Activated CD4-positive, alpha-beta T cell treated with anti-CD3 and anti-CD28 coated beads for 36 hours (primary cell): ENCODE measurements around the gene SLC16A11. TPM values are rescaled to one million over a fixed set of nuclear protein-coding genes. Genes with fewer than 3 reads are reported as not detected.
A peak's percentile ranks its signal among the peaks of the same experiment; 100 is the strongest.

Experiments used
- ATAC-seq: fragments of 200-7000 bp; cut with Tn5 transposase; one replicate; pipeline ENCODE4 v1.10.0; 2021; ENCODE audit warnings: mild to moderate bottlenecking, moderate library complexity
- CTCF ChIA-PET: fragments of 350-600 bp; sonication (Branson Sonifier 250); formaldehyde crosslinking; loops from one replicate; lab custom pipeline; 2021; ENCODE audit warnings: antibody characterized with exemption; lab: Charles Lee
- POLR2A ChIA-PET: fragments of 350-600 bp; sonication (Branson Sonifier 250); formaldehyde crosslinking; loops from one replicate; lab custom pipeline; 2021; ENCODE audit warnings: antibody characterized with exemption, inconsistent platforms; lab: Charles Lee
- DNase-seq: peaks from one replicate; pipeline ENCODE4 v3.0.0-alpha.2; 2020
- H3K27ac Mint-ChIP-seq: one replicate; pipeline ENCODE4 v1.8.0; 2021; ENCODE audit warnings: mixed read lengths
- H3K27me3 Mint-ChIP-seq: one replicate; pipeline ENCODE4 v1.8.0; 2021; ENCODE audit warnings: mixed read lengths
- H3K36me3 Mint-ChIP-seq: one replicate; pipeline ENCODE4 v1.8.0; 2021; ENCODE audit warnings: low read depth, mixed read lengths
- H3K4me1 Mint-ChIP-seq: one replicate; pipeline ENCODE4 v1.8.0; 2021; ENCODE audit warnings: mixed read lengths
- H3K4me3 Mint-ChIP-seq: one replicate; pipeline ENCODE4 v1.8.0; 2021; ENCODE audit warnings: mild to moderate bottlenecking, moderate library complexity, mixed read lengths
- H3K9me3 Mint-ChIP-seq: one replicate; pipeline ENCODE4 v1.8.0; 2021; ENCODE audit warnings: low read depth, mixed read lengths
- intact Hi-C, 2 experiments: fragments of 100-400 bp; cut with DNase I in 1 of 2; cut with micrococcal nuclease in 1 of 2; formaldehyde crosslinking; loops; one replicate each; pipeline versions ENCODE4 v1.14.2 to v1.15.1; 2022 to 2024; cut with DNase I, micrococcal nuclease
- total RNA-seq, 2 experiments: library from RNA; stranded (reverse); gene quantifications; one replicate each; pipeline ENCODE4 v1.2.3, GENCODE V29; 2021

SLC16A11 gene
- total RNA-seq, 2 experiments from 2014 or later: 1.2 to 1.5 TPM

- ChIA-PET CTCF (interaction anchor here (0.6 to 7.4 kb wide), 9 partner anchors 16 to 163 kb away, joined by 3 to 157 read pairs (median 14); partner anchors contain the start of gene BCL6B), POLR2A (no interaction called here)
- Mint-ChIP-seq H3K27me3 (no peaks in the 10 kb centered on the region), H3K4me1 (peaks cover 31% of the 10 kb centered on the region), H3K9me3 (no peaks in the 10 kb centered on the region), H3K4me3 (no peak overlapping the region), H3K27ac (no peak overlapping the region), H3K36me3 (peaks cover 20% of the 10 kb centered on the region)
- ATAC-seq (no peak), DNase-seq (no peak)
- intact Hi-C loops: loop anchor here (1.0 to 5.0 kb wide), 2 partner anchors 33 to 91 kb away; no protein-coding TSS in a partner anchor
Measured at GRCh38 chr17:7005716-7006115, 38.2 kb downstream of the SLC16A11 start.

DNA sequence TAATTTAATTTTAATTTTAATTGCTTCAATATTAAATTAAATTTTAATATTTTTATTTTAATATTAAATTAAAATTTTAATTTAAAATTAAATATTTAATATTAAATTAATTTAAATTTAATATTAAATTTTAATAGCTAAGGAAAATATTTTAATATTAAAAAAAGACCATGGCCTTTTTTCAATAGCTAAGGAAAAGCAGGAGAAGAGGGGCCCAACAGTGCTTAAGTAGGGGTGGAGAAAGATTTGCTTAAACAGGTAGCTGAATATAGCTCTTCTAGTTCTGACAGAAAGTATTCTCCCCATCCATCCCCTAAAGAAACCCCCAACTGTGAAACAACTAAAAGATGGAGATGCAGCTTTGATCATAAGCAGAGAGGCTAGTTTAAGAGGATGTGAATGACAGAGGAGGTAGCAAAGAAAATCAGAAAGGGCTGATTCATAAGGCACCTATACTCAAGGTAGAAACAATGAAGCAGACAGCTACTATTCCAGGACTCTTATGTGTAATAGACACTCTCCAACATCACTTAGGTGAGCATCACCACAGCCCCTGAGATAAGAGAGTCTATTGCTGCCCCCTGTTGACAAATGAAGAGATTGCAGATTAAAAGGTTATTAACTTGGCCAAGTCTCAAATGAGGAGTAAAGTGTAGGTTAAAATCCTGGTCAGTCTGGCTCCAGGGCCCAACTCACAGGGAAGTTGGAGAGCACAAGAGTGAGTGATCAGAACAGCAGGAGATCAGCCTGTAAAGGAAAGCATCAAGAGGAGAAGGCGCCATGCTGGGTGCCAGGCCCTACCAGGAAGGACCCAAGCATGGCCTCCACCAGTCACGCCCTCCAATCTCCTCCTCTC lies 39.3 kb downstream of the SLC16A11 start:
- Mint-ChIP-seq H3K4me3 (no peak overlapping the region), H3K9me3 (no peaks in the 10 kb centered on the region), H3K27ac (no peak overlapping the region), H3K36me3 (peaks cover 25% of the 10 kb centered on the region), H3K27me3 (no peaks in the 10 kb centered on the region), H3K4me1 (peaks cover 20% of the 10 kb centered on the region)
- POLR2A ChIA-PET: interaction anchor here (0.5 to 0.8 kb wide), 3 partner anchors 31 to 681 kb away, joined by 4 to 6 read pairs (median 4); partner anchors contain the start of gene SLC16A13
- CTCF ChIA-PET: interaction anchor here (0.6 to 7.4 kb wide), 50 partner anchors 8 to 376 kb away, joined by 3 to 157 read pairs (median 4); partner anchors contain the start of genes ALOX12, BCL6B, RNASEK and SLC16A13
- ATAC-seq: peak; percentile 99
- intact Hi-C loops: loop anchor here (1.0 to 5.0 kb wide), 5 partner anchors 32 to 338 kb away; no protein-coding TSS in a partner anchor
- DNase-seq: peak; percentile 37

GRCh38 chr17:7003745-7004144 lies 40.1 kb downstream of the SLC16A11 start:
- H3K27me3 Mint-ChIP-seq: no peaks in the 10 kb centered on the region
- intact Hi-C loops: loop anchor here (1.0 kb wide), 3 partner anchors 90 to 337 kb away; no protein-coding TSS in a partner anchor
- peaks cover 23% of the 10 kb centered on the region for H3K36me3 Mint-ChIP-seq
- ATAC-seq: no peak
- H3K9me3 Mint-ChIP-seq: no peaks in the 10 kb centered on the region
- ChIA-PET CTCF (interaction anchor here (0.6 to 7.4 kb wide), 32 partner anchors 8 to 362 kb away, joined by 3 to 157 read pairs (median 6); partner anchors contain the start of genes ALOX12, BCL6B, RNASEK and SLC16A13), POLR2A (no interaction called here)
- no peak overlapping the region for H3K4me3 Mint-ChIP-seq
- no peak overlapping the region for H3K27ac Mint-ChIP-seq
- peaks cover 12% of the 10 kb centered on the region for H3K4me1 Mint-ChIP-seq
- no peak for DNase-seq

DNA sequence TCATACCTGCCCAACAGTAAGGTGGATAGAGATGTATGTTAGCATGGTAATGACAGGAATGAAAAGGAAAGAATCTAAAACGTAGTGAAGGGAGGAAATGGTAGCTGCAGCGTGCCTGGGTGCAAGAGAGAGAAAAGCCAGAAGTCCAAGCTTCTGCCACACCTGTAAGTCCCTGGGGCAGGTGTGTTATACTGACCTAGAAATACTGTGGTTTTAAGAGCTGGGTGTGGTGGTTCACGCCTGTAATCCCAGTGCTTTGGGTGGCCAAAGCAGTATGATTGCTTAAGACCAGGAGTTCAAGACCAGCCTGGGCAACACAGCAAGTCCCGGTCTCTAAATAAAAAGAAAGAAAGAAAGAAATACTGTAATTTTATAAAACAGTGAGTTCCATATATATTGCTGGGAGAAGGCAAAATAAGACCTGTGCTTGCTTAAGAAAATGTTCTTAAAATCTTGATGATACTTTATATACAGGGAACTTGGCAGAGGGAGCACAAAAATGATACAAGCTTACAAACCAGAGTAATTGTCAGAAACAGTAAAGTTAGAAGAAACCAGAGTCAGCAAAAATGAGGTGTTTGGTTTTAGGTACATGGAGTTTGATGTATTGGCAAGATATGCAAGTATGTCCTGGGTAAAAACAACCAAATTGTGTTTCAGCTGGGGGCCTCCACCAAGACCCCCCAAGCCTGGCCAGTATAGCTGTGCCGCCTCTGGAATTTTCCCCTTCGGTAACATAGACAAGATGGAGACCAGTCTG lies 41.4 kb downstream of the SLC16A11 start:
- no peak overlapping the region for H3K4me3 Mint-ChIP-seq
- ChIA-PET CTCF (interaction anchor here (0.5 to 7.4 kb wide), 11 partner anchors 9 to 159 kb away, joined by 3 to 157 read pairs (median 4); partner anchors contain the start of gene RNASEK), POLR2A (no interaction called here)
- H3K27ac Mint-ChIP-seq: no peak overlapping the region
- no peaks in the 10 kb centered on the region for H3K27me3 Mint-ChIP-seq
- no peaks in the 10 kb centered on the region for H3K9me3 Mint-ChIP-seq
- no peak for ATAC-seq
- peaks cover 31% of the 10 kb centered on the region for H3K36me3 Mint-ChIP-seq
- DNase-seq: no peak
- intact Hi-C loops: no loop called here
- H3K4me1 Mint-ChIP-seq: peaks cover 8% of the 10 kb centered on the region

DNA sequence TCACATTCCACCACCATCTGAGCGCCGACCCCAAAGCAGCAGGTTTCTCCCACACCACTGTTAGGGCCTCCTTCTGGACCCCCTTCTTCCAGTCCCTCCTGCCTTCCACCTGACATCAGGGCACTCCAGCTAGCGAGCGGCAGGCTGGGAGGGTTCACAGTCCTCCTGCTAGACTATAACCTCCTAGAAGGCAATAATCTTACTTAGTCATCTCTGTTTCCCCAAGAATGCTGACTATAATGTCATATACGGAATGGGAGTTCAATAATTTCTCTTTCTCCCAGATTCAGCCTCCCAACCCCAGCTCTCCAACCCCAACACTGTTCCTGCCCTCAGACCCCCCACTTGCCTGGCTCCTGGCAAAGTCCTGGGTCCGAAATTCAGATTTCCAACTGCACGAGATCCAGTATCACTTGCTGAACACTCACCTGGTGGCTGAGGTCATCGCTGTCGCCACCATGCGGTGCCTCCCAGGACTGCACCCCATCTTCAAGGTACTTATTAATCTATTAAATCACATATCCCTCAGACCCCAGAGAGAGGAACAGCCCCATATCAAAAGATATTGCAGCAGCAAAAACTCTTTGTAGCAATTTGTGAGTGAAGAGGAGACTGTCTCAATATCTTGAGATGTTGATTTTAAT lies 42.5 kb downstream of the SLC16A11 start:
- H3K9me3 Mint-ChIP-seq: no peaks in the 10 kb centered on the region
- ATAC-seq (no peak), DNase-seq (peak; percentile 70)
- ChIA-PET CTCF (interaction anchor here (0.5 to 7.4 kb wide), 7 partner anchors 11 to 158 kb away, joined by 3 to 157 read pairs (median 3); no protein-coding TSS in a partner anchor), POLR2A (no interaction called here)
- peak overlapping the region; percentile 35 for H3K27ac Mint-ChIP-seq
- intact Hi-C loops: no loop called here
- no peaks in the 10 kb centered on the region for H3K27me3 Mint-ChIP-seq
- H3K4me1 Mint-ChIP-seq: peaks cover 6% of the 10 kb centered on the region
- no peak overlapping the region for H3K4me3 Mint-ChIP-seq
- H3K36me3 Mint-ChIP-seq: peaks cover 36% of the 10 kb centered on the region

DNA sequence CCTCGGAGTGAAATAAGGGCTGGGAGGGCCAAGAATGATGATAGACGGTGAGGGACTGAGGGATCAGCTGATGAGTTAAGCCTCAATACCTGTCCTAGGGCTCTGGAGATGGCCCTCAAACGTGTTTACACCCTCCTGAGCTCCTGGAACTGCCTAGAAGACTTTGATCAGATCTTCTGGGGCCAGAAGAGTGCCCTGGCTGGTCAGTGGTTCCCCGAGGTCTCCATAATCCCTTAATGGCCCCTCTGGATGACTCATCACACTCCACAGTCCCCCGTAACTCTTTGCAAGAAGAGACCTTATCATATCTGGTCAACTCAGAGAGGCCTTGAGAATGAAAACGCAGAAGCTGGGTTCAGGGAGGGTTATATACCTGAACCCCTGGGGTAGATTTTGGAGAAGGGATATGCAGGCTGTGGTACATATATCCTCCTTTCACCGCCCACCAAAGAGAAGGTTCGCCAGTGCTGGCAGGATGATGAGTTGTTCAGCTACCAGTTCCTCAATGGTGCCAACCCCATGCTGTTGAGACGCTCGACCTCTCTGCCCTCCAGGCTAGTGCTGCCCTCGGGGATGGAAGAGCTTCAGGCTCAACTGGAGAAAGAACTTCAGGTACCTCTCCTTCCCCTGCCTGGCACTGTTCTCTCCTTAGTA lies 44.9 kb downstream of the SLC16A11 start:
- DNase-seq: no peak
- peaks cover 32% of the 10 kb centered on the region for H3K36me3 Mint-ChIP-seq

GRCh38 chr17:6997171-6997570 lies 46.7 kb downstream of the SLC16A11 start:
- H3K9me3 Mint-ChIP-seq: no peaks in the 10 kb centered on the region
- no peaks in the 10 kb centered on the region for H3K27me3 Mint-ChIP-seq
- H3K4me1 Mint-ChIP-seq: no peaks in the 10 kb centered on the region
- H3K4me3 Mint-ChIP-seq: no peak overlapping the region
- DNase-seq: no peak
- ChIA-PET POLR2A (no interaction called here), CTCF (interaction anchor here (0.7 kb wide), 1 partner anchor 174 kb away, joined by 3 read pairs; no protein-coding TSS in a partner anchor)
- H3K27ac Mint-ChIP-seq: no peak overlapping the region
- peaks cover 29% of the 10 kb centered on the region for H3K36me3 Mint-ChIP-seq
- ATAC-seq: no peak
- intact Hi-C loops: no loop called here

More for the DNA sequence above, 44.9 kb downstream of the SLC16A11 start:
- ATAC-seq: no peak
- Mint-ChIP-seq H3K27ac (no peak overlapping the region), H3K27me3 (no peaks in the 10 kb centered on the region), H3K4me1 (no peaks in the 10 kb centered on the region), H3K4me3 (no peak overlapping the region), H3K9me3 (no peaks in the 10 kb centered on the region)
- CTCF ChIA-PET: interaction anchor here (0.7 to 2.3 kb wide), 6 partner anchors 9 to 281 kb away, joined by 3 to 11 read pairs (median 5); no protein-coding TSS in a partner anchor
- POLR2A ChIA-PET: no interaction called here
- intact Hi-C loops: no loop called here

- no peak for ATAC-seq
- ChIA-PET CTCF (interaction anchor here (1.8 to 2.1 kb wide), 2 partner anchors 8 to 86 kb away, joined by 4 to 14 read pairs; no protein-coding TSS in a partner anchor), POLR2A (no interaction called here)
- intact Hi-C loops: no loop called here
- no peak overlapping the region for H3K27ac Mint-ChIP-seq
- DNase-seq: no peak
- H3K36me3 Mint-ChIP-seq: peaks cover 24% of the 10 kb centered on the region
- H3K27me3 Mint-ChIP-seq: no peaks in the 10 kb centered on the region
- H3K9me3 Mint-ChIP-seq: no peaks in the 10 kb centered on the region
- no peak overlapping the region for H3K4me3 Mint-ChIP-seq
- no peaks in the 10 kb centered on the region for H3K4me1 Mint-ChIP-seq
Measured at GRCh38 chr17:6996256-6997011, 47.5 kb downstream of the SLC16A11 start.

DNA sequence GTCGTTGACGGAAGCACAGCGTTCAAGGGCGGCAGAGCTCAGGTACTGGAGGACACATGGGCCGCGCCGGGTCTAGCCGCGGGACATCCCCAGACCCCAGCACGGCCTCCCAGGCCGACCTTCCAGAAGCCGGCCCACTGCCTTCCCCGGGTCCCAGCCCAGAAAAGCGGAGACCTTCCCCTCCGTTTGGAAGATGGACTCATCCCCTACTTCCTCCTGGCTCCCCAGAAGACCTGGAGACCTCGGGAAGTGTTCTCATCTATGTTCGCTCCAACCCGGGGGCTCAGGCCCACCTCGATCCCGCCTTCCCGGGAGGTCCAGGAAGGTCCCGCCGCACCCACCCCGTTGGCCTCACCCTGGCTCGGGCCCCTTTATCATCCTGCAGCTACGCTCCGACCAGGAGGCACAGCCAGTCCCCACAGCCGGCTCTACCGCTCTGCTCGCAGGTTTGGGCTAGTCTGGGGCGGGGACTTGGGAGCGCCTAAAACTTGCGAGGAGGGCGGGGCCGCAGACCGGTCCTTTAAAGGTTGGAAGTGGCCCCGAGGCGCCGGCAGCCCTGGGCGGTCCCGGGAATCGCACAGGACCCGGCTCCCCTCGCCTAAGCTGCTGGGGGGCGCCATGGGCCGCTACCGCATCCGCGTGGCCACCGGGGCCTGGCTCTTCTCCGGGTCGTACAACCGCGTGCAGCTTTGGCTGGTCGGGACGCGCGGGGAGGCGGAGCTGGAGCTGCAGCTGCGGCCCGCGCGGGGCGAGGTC lies 48.2 kb downstream of the SLC16A11 start, which contains the start of gene ALOX12:
TSS of gene ALOX12 (plus strand) at position 550 of the 756 bp plus-strand sequence. CDS start at position 619, 69 bp downstream.
- ChIA-PET CTCF (interaction anchor here (1.8 to 2.1 kb wide), 2 partner anchors 8 to 85 kb away, joined by 4 to 14 read pairs; no protein-coding TSS in a partner anchor), POLR2A (no interaction called here)
- Mint-ChIP-seq H3K4me1 (no peaks in the 10 kb centered on the region), H3K27ac (no peak within 1 kb of the TSS), H3K4me3 (no peak within 1 kb of the TSS), H3K9me3 (no peaks in the 10 kb centered on the region), H3K27me3 (no peaks in the 10 kb centered on the region), H3K36me3 (peaks cover 19% of the 10 kb centered on the region)
- no peak for DNase-seq
- intact Hi-C loops: no loop called here
- no peak for ATAC-seq
